Stimulated activated CD8-positive, alpha-beta memory T cell treated with anti-CD3 and anti-CD28 coated beads, Interleukin-7, amount 100 ng/mL, for 4 hours (primary cell): Measurements from ENCODE around the gene M1AP.
"Not testable (repeated sequence)": the region's sequence is repeated elsewhere in the genome, so short reads cannot be mapped to it uniquely, and the experiment has no call there.

Source experiments
- DNase-seq, 2 donors: peaks; one replicate each; pipeline ENCODE4 v3.0.0-alpha.2; 2020; ENCODE audit warnings: low read depth in 2 of 2

Gene M1AP

GRCh38 chr2:74653589-74653984, 5.5 kb upstream of the M1AP start:
- DNase-seq, result no peak

- DNase-seq, result no peak
Observed at GRCh38 chr2:74646834-74647482, 1.2 kb downstream of the M1AP start.

GRCh38 chr2:74646201-74646600, 1.9 kb downstream of the M1AP start:
- DNase-seq, result no peak

DNA sequence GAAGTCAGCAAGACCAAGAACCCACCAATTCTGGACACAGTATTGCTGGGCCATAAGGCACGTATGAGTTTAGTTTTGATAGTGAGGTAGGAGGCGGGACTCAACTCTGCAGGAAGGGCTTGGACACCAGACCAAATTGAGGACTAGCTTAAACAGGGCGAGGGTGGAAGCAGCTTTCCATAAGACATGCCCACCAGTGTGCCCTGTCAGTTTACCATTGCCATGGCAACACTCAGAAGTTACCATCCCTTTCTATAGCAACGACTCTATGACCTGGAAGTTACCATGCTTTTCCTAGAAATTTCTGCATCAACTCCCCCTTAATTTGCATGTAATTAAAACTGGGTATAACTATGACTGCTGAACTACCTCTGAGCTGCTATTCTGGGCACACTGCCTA, 2.8 kb downstream of the M1AP start:
- no peak for DNase-seq

DNA sequence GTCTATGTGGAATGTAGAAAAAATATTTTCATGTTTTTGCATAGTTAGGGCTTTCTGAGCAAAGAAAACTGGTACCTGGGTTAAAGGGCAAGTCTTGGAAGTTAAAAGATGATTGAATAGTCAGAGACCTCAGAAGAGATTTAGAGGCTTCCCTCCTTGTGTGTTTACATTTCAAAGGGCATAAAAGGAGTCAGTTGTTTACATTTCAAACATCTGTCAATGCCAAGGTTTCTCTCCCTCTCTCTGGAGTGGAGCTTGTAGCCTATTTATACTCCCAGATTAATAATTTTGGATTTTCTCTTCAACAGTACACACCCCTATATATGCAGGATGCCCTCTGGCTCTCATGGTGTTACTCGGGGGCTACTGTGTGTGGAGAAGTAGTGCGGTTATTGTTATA, 8.6 kb downstream of the M1AP start:
- no peak for DNase-seq

- DNase-seq, result no peak
Observed at GRCh38 chr2:74632939-74633312, 15.2 kb downstream of the M1AP start.

GRCh38 chr2:74632209-74632938, 15.8 kb downstream of the M1AP start:
- no peak for DNase-seq

DNA sequence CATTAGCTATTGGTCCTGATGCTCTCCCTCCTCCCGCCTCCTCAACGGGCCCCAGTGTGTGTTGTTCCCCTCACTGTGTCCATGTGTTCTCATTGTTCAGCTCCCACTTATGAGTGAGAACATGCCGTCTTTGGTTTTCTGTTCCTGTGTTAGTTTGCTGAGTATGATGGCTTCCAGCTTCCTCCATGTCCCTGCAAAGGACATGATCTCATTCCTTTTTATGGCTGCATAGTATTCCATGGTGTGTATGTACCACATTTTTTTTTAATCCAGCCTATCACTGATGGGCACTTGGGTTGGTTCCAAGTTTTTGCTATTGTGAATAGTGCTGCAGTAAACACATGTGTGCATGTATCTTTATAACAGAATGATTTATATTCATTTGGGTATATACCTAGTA, 17.7 kb downstream of the M1AP start:
- DNase-seq, result not testable (repeated sequence)

DNA sequence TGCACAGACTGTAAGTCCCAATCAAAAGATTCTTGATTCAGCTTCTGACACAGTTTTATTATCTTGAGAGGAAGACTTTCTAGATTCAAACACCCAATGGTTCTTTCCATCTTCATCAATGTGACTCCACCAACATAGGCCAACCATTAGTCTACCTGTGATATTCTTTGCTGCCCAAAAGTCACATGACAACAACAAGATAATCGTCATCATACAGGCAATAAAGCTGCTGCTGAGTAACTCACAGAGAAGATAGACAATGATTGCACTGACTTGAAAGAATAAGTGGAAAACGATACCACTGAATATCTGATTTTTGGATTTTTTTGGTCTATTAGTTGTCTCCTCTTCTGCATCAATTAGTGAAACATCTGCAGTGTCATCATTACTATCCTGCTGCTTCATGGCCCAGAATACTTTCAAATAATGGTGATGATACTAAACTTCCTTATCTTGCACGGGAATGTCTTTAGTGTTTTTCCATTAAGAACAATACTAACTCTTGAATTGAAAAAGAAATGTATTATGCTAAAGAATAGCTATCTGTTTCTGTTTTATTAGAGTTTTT, 19.5 kb downstream of the M1AP start:
- DNase-seq, result no peak

DNA sequence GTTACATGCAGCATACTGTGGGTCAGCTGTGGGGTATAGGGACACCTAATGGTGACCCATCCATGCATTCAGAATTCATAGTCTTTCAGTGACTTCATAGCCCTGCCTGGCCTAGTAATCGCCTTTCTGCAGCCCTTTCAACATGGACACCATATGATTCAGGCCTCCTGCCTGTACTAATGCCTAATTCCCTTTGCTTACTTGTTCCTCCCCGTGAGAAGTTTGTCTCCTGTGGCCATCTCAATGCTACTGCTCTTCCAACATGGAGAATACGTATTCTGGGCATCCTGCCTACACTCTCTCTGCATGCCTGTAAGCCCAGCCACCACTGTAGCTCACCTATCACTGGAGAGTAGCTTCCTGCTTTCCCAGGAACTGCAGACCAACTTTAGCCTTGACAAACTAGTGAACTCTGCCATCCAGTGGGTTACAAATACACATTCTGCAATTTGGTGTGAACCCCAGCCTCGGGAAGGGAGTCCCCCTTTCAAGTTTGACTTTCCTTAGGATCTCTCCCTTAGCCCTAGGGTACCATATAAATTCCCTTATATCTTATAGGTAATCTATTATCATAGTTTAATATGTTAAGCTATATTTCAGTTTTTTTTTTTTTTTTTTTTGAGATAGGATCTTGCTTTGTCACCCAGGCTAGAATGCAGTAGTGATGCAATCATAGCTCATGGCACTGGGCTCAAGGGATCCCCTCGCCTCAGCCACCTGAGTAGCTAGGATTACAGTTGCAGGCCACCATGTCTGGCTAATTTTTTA, 22.3 kb downstream of the M1AP start:
- DNase-seq, result no peak

GRCh38 chr2:74620671-74621070, 27.5 kb downstream of the M1AP start:
- DNase-seq, result no peak

GRCh38 chr2:74619651-74620297, 28.4 kb downstream of the M1AP start:
- DNase-seq, result no peak

DNA sequence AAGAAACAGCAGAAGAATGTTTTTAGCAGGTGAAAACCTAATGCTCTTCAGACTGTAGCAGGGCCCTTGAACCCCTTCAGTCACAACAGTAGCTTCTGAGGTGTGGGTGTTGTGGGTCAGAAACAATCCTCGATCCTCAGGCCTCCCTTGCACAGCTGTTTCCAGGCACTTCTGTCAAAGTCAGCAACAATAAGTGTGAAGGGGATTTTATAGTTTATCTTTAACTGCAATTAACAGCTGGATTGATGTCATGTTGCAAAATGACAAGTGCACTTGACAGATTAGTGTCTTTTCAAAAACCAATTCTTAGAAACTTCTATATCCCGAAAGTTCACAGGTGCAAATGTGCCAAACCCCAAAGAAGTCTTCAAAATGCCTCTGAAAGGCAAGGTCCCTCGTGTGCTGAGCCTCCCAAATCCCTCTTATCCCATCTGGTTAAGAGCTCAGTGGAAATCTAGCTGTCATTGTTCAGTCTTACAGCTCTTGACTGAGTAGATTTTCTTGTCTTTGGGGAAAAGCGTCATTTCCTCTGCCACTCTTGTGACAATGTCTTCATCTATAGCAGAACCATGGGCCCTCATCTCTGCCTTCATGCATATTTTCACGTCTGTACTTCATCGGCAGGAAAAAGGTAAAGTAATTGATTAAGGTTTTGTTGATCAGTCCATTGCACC, 29.6 kb downstream of the M1AP start:
- DNase-seq, result no peak

- no peak for DNase-seq
Observed at GRCh38 chr2:74617122-74617521, 31.0 kb downstream of the M1AP start.

DNA sequence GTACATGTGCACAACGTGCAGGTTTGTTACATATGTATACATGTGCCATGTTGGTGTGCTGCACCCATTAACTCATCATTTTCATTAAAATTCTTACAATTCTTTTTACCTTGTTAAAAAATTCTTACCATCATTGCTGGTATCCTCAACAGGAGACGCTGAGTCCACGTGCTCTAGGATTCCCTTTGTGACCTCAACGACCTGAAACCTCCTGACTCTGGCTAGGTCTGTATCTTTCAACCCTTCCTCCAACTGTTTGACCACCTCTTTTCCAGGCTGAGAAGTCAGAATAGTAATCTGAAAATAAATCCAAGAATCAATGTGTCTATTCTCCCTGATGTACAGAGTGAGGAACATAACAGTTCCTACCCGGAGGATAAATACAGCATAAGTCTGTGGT, 41.2 kb downstream of the M1AP start:
- no peak for DNase-seq

DNA sequence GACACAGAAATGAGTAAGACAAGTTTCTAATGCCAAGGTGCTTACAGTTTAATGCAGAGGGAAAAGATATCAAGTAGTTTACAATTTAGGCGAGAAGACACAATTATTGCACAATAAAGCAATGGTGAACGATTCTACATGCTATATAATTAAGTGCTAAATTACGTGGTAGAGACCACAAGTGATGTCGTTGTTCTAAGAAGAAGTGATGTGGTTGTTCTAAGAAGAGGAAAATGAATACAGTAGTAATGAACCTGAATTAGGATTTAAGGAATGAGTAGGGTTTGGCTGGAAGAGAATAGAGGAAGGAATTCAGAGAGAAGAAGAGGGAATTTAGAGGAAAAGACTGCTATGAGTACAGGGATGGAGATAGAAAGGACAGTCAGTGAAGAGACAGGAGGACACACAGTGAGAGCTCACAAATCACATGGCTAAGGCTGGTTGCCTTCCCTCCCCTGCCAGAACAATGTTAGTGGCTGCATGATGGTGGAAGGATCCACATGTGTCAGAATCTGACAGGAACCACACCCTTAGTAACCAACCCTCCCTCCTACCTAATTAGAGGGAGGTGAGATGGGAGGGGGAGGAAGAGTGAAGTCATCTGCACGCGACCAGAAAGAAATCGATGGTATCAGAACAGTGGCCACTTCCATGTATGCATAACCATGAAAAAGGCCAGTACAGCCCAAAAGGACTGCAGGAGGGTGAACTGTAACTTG, 44.7 kb downstream of the M1AP start:
- no peak for DNase-seq

GRCh38 chr2:74602586-74603281, 45.4 kb downstream of the M1AP start:
- DNase-seq, result no peak

GRCh38 chr2:74599676-74600075, 48.5 kb downstream of the M1AP start:
- DNase-seq, result no peak

GRCh38 chr2:74597410-74597809, 50.7 kb downstream of the M1AP start:
- no peak for DNase-seq

GRCh38 chr2:74596584-74596983, 51.5 kb downstream of the M1AP start:
- no peak for DNase-seq
